Activated T-helper 1 cell treated with anti-CD3 and anti-CD28 coated beads, Interleukin-2, amount 50 U/mL, for 16 hours (primary cell): ENCODE results near the gene EEIG1.
A peak's percentile ranks its signal among the peaks of the same experiment; 100 is the strongest.
"Not testable (repeated sequence)": the region's sequence is repeated elsewhere in the genome, so short reads cannot be mapped to it uniquely, and the experiment has no call there.

Source experiments
- DNase-seq, 2 donors: peaks; one replicate each; pipeline ENCODE4 v3.0.0-alpha.2; 2020; ENCODE audit warnings: low read depth in 1 of 2, low spot score in 1 of 2

Gene EEIG1

DNA sequence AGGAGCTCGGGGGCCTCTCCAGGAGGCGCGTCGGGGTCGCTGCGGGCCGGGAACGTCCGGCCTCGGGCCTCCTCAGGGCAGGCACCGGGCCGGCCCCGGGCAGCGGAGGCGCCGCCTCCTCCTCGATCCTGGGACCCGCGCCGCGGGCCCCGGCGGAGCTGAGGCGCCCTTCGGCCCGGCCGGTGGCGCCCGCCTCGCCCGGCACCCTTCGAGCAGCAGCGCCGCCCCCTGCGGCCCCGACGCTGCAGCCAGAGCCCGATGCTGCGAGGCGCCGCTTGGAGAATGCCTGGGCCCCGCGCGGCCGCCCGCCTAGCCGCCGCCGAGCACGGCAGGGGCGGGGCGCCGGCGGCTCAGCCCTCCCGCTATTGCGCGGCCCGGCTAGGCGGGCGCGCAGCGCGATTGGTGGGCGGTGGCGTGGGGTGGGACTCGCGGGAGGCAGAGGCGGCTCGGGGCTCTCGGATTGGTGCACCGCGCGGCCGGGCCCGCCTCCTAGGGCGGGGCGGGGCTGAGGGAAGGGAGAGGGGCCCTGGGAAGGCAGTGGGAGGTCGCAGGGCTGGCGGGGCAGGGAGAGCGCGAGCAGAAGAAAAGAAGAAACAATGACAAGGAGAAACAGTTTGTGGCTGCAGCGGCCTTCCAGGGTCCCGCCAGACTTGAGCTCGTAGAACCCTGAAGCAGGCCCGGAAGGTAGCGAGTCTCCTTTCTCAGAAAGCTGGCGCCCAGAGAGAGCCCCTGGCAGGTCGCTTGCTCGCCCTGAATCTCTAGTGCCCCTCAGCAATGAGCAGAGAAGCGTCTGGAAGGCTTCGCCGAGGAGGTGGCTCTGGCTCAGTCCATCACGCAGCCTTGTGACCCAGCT lies at the start of gene EEIG1:
EEIG1 (minus strand) TSS at position 284 of the 853 bp plus-strand sequence. CDS start 852 bp downstream, outside the sequence.
- peak; percentile 95 to 97 for DNase-seq

GRCh38 chr9:128027705-128028104 lies 46.9 kb upstream of the EEIG1 start:
- no peak for DNase-seq

DNA sequence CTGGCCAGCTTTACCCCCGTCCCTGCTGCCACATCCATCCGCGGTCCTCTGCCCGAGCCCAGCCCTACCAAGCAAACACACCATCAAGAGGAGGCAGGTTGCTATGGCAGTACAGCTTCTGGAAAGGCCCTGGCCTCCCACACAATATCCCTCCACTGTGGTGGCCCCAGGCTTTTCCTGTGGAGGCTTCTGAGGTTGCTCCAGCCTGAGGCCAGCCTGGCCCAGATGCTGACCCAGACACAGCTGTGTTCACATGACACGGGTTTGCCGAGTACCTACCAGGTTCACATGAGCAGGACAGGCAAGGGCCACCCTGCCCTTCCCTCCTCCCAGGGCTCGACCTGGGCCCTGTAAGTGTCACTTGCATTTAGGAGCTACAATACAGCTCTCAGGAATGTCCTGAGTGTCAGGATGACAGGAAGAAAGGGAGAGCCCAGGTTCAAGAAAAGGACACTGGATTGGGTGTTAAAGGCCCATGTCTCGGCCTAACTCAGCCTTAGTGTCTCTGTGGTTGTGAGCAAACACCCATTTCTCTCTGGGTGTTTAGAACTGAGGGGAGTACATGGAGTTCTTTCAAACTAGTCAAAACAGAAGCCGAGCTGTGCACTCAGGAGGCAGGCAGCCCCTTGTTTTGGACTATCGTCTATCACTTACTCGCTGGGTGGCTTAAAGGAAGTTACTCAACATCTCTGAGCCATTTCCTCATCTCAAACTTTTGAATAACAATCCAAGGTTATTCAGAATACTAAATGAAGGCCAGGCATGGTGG lies 46.2 kb upstream of the EEIG1 start:
- DNase-seq: peak in 1 of 2 donors; percentile 31

GRCh38 chr9:128026255-128026772 lies 45.5 kb upstream of the EEIG1 start:
- peak; percentile 66 to 67 for DNase-seq

DNA sequence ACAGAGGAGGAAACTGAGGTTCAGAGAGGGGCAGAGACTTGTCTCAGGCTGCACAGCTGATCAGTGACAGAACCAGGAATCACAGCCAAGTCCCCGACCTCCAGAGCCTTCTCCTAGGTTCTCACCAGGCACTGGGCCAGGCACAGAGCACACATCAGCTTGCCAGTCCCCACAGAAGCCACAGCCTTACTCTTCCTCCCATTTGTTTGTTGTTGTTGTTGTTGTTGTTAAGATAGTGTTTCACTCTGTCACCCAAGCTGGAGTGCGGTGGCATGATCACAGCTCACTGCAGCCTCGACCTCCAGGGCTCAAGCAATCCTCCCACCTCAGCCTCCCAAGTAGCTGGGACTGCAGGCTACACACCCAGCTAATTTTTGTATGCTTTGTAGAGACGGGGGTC lies 44.9 kb upstream of the EEIG1 start:
- no peak for DNase-seq

GRCh38 chr9:128024761-128025308 lies 44.0 kb upstream of the EEIG1 start:
- DNase-seq: no peak

GRCh38 chr9:128023671-128024070 lies 42.9 kb upstream of the EEIG1 start:
- not testable (repeated sequence) for DNase-seq

GRCh38 chr9:128022886-128023285 lies 42.1 kb upstream of the EEIG1 start:
- DNase-seq: no peak

GRCh38 chr9:128021098-128021497 lies 40.3 kb upstream of the EEIG1 start:
- DNase-seq: no peak

GRCh38 chr9:128020692-128021091 lies 39.9 kb upstream of the EEIG1 start:
- no peak for DNase-seq

- no peak for DNase-seq
Measured at GRCh38 chr9:128015696-128016095, 34.9 kb upstream of the EEIG1 start.

DNA sequence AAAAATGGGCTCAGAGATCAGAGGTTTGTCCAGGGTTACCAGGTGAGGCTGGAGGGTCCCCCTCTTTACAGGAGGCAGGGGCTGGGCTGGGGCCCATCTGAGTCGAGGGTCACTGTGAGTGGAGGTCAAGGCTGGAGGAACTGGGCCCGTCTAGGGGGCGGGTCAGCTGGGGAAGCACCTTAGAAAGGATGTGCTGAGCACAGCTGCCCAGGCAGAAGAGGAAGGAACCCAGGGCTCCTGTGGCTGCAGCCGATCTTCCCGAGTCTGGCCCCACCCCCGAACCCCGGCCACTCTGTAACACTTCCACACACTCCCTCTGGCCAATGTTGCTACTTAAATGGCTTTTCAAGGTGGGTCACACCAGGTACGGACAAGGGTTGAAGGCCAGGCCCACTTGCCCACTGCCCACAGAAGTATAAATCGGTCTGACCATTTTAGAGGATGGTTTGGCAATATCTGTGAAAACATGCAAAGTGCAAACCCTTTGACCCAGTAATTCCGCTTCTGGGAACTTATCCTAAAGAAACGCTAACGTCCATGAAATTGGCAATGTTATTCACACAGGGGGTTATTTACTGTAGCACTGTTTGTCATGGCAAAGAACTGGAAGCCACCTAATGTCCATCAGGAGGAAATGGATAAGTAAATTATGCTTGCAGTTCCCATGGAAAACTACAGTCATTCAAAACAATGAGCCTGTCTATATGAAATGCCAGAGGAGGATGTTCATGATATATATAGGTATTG lies 30.5 kb upstream of the EEIG1 start:
- no peak for DNase-seq

DNA sequence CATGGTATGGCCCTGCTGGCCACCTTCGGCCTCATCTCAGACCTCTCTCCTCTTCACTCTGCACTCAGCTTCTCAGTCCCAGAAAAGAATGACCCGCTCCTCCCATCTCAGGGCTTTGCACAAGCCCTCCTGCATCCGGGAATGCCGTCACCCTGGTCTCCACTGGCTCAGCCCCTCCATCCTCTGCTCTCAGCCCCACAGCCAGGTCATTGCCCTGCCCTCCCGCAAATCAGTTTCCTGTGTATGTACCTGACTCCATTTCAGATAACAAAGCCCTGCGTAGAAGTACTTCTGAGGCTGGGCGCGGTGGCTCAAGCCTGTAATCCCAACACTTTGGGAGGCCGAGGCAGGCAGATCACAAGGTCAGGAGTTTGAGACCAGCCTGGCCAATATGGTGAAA lies 28.9 kb upstream of the EEIG1 start:
- DNase-seq: no peak

DNA sequence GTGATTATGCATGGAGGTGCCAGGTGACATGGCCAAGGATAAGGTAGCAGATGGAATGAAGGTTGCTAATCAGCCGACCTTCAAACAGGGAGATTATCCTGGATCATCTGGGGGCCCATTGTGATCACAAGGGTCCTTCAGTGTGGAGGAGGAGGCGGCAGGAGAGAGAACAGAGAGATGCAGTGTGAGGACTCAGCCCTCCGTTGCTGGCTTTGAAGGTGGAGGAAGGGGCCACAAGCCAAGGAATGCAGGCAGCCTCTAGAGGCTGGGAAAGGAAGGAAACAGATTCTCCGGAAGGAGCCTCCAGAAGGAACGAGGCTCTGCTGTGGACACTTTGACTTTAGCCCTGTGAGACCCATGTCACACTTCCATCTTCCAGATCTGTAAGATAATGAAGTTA lies 27.4 kb upstream of the EEIG1 start:
- no peak for DNase-seq

GRCh38 chr9:128007566-128008138 lies 26.9 kb upstream of the EEIG1 start:
- DNase-seq: peak; percentile 79 to 88

- no peak for DNase-seq
Measured at GRCh38 chr9:128006332-128006996, 25.7 kb upstream of the EEIG1 start.

- DNase-seq: no peak
Measured at GRCh38 chr9:128005923-128006322, 25.1 kb upstream of the EEIG1 start.

DNA sequence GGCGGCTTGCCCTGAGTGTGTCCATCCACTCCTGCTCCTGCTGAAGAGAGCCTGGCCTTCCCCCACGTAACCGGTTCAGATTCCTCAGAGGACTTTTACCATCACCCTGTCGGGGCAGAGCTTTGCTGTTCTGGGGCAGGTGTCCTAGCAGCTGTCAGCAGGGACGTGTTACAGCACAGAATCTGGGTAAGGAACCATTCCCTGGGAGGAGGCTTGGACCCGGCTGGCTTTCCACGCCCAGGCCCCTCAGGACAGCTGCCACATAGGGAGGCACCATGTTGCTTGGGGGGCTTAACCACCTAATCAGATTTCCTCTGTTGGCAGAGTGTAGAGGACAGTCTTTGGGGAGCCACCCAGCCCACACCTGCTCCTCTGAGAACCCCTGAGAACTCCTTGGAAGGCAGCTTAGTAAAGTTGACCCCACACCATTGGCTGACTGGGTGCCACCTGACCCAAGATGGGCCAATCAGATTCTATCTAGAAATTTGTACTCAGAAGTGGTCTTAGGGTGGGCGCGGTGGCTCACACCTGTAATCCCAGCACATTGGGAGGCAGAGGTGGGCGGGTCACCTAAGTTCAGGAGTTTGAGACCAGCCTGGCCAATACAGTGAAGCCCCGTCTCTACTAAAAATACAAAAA lies 23.3 kb upstream of the EEIG1 start:
- DNase-seq: no peak

GRCh38 chr9:128002959-128003358 lies 22.2 kb upstream of the EEIG1 start:
- no peak for DNase-seq
